Measurements from ENCODE around the gene PROZ. TPM values are rescaled to one million over a fixed set of nuclear protein-coding genes. Genes with fewer than 3 reads are reported as not detected.
"Not testable (repeated sequence)": the region's sequence is repeated elsewhere in the genome, so short reads cannot be mapped to it uniquely, and the experiment has no call there.

The PROZ gene
- 1 to 10 TPM in 2 of 4 donors, under 1 TPM in 2; 0.20 to 2.2 (median 1.1) TPM for polyA plus RNA-seq (ENCODE audit: insufficient read length in 4 of 4)

GRCh38 chr13:113157929-113158747, at the start of gene PROZ:
PROZ (plus strand) TSS chr13:113158648; CDS start chr13:113158661, 13 bp downstream.
- no peak for DNase-seq (ENCODE audit: low read depth in 4 of 4, low spot score in 3 of 4)

DNA sequence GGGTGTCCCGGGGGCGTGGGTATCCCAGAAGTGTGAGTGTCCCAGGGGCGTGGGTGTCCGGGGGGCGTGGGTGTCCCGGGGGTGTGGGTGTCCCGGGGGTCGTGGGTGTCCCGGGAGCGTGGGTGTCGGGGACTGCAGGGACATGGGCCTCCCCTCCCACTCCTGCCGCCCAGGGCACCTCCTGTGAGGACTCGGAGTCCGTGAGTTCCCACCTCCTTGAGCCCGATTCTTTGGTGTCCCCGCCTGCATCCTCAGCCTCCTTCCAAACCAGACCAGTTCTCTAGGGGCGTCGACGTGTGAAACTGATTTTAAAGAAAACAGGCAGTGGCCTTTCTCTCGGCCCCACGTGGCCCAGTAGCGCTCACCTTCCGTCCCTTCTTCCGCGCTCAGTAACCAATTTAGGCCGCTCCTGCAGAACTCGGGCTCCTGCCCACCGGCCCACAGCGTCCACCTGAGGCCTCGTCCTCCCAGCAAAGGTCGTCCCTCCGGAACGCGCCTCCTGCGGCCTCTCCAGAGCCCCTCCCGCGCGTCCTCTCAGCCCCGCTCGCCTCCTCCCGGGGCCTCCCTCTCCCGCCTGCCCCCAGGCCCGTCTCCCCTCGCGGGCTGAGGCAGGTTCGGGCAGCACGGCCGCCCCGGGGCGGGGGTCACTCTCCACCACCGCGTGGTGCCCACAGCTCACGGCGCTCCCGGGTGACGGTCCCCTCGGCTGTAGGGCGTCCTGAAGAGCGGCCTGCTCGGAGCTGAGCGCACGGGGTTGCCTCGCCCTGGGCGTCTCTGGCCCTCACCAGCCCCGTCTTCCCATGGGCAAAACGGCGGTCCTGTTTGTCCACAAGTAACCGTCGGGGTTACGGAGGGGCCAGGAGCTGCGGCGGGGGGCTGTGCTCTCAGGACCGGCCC, 49.0 kb upstream of the PROZ start:
- no peak for DNase-seq (ENCODE audit: low read depth in 4 of 4, low spot score in 3 of 4)

DNA sequence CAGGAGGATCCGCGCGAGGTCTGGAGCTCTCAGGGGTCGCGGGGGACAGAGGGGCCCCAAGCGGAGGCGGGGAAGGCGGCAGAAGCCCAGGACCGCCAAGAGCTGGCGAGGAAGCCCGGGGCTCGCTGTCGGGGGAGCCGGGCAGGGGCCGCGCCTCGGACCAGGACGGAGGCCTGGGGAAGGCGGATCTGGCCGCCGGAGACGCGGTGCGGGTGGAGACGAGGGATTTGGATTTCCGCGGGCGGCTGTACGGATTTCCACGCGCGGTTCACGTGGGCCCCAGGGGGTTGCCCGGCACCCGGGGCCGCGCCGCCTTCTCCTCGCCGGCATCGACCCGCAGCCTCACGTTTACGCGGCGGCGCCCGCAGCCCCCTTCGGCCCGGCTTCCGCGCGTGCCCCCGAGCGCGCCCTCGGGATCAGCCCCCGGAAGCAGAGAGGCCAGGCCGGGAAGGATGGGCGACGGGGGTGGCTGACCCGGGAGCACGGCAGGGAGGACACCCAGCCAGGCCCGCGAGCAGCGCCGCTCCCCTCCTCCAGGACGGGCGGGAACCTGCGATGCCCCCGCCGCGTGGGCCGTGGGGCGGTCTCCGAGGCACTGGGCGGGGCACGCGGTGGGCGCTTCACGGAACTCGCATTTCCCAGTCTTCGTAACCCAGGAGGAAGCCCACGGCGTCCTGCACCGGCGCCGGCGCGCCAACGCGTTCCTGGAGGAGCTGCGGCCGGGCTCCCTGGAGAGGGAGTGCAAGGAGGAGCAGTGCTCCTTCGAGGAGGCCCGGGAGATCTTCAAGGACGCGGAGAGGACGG, 48.2 kb upstream of the PROZ start:
- DNase-seq (ENCODE audit: low read depth in 4 of 4, low spot score in 3 of 4): no peak

DNA sequence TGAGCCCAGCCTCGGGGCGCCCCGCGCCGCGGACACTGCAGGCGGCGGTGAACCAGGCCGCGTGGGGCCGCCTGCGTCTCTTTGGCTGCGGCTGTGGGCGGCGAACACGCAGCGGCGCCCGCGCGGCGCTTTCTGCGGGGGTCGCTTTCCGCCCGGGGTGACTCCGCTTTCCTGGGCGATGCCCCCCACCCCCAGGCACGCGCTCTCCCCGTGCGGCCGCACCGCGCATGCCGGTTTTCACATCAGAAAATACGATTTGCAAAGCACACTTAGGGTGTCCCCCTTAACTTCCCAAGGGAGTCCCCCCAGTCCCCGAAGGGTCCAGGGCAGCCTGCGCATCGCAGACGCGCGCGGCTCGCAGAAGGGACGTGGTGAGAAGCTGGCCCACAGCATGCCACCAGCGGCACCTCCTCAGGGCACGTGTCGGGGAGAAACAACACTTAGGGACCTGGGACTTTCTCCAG, 47.6 kb upstream of the PROZ start:
- no peak for DNase-seq (ENCODE audit: low read depth in 4 of 4, low spot score in 3 of 4)

DNA sequence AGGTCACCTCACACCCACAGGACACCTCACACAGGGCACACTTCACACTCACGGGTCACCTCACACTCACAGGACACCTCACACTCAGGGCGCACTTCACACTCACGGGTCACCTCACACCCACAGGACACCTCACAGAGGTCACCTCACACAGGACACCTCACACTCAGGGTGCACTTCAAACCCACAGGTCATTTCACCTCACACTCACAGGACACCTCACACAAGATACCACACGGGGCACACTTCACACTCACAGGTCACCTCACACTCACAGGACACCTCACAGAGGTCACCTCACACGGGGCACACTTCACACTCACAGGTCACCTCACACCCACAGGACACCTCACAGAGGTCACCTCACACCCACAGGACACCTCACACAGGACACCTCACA, 46.6 kb upstream of the PROZ start:
- DNase-seq (ENCODE audit: low read depth in 4 of 4, low spot score in 3 of 4): not testable (repeated sequence)

DNA sequence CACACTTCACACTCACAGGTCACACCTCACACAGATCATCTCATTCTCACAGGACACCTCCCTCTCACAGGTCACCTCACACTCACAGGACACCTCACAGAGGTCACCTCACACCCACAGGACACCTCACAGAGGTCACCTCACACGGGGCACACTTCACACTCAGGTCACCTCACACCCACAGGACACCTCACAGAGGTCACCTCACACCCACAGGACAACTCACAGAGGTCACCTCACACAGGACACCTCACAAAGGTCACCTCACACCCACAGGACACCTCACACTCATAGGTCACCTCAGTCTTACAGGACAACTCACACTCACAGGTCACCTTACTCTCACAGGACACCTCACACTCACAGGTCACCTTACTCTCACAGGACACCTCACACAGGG, 46.0 kb upstream of the PROZ start:
- DNase-seq (ENCODE audit: low read depth in 4 of 4, low spot score in 3 of 4): not testable (repeated sequence)

DNA sequence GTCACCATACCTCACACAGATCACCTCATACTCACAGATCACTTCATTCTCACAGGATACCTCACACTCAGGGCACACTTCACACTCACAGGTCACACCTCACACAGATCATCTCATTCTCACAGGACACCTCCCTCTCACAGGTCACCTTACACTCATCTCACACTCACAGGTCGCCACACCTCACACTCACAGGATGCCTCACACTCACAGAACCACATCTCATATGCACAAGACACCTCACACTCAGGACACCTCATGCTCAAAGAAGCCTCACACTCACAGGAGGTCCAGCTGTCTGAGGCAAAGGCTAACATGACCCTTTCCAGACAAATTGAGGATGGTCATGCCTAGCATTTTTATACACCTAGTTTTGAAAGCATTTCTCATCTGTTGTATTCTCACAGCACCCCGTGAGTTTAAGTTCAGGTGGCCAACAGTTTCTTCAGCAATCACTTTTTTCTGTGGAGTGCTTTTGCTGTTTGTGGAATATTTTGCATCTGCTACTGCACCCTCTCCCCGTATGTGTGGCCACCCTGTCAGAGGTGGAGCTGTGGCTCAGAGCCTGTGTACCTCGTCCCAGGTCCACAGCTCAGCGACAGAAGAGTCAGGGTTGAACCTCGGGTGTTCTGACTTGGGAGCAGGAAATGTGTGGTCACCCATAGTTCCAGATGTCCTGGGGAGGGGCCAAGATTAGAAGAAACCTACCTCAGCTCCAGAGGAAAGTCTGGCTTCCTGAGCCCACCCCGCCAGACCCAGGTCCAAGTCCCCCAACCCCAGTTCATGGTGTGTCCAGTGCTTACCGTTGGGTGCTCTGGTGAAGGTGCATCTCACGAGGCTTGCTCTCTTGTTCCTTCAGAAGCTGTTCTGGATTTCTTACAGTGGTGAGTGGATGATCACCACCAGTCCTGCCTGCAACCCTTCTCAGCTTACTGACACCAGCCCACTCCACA, 45.3 kb upstream of the PROZ start:
- DNase-seq (ENCODE audit: low read depth in 4 of 4, low spot score in 3 of 4): no peak

DNA sequence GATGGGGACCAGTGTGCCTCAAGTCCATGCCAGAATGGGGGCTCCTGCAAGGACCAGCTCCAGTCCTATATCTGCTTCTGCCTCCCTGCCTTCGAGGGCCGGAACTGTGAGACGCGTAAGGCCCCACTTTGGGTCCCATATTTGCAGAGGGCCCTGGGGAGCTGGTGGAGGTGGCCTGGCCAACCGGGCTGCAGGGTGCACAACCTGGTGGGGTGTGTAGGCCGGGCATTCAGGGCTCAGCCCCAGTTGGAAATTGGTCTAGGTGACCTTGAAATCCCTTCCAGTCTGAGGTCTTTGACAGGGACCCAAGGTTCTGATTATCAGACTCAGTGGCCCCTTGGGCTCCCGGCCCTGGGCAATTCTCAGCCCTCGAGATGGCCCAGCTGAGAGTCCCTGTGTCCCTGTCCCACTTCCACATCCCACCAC, 44.6 kb upstream of the PROZ start:
- no peak for DNase-seq (ENCODE audit: low read depth in 4 of 4, low spot score in 3 of 4)

DNA sequence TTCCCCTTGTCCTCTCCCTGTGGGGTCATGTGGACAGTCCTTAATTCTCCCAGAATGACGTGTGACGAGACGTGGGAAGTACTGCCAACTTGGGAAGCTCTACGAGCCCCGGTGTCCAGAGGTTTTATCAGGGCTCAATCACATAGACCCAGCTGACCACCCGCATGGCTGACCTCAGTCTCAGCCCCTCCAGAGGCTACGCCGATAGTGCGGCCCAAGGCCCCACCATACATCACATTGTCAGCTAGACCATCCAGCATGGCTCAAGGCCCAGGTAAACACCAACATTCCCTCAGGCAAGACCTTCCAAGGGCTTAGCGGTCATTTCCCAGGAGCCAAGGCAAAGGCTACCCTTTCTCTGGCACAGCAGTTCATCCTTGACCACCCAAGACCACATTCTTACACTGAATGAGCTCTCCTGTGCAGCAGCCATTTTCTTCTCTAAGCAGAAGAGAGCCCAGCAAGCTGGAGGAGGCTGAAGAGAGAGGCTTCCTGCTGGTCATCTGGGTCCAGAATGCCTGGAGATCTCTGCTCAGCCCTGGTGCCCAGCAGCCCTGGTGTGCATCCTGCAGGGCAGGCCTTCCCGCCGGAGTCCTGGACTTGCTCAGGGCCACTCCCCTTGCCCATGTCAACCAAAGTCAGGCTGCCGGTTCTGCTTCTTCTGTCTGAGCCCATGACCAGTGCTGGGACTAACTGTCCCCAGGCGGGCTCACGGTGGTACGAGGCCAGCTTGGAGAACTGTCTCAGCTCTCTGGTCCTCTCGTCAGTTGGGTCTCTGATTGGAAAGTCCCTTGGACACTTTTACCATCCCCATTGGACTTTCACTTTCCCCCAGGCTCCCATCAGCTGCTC, 43.7 kb upstream of the PROZ start:
- DNase-seq (ENCODE audit: low read depth in 4 of 4, low spot score in 3 of 4): no peak

- DNase-seq (ENCODE audit: low read depth in 4 of 4, low spot score in 3 of 4): no peak
Measured at GRCh38 chr13:113115363-113116205, 42.9 kb upstream of the PROZ start.

DNA sequence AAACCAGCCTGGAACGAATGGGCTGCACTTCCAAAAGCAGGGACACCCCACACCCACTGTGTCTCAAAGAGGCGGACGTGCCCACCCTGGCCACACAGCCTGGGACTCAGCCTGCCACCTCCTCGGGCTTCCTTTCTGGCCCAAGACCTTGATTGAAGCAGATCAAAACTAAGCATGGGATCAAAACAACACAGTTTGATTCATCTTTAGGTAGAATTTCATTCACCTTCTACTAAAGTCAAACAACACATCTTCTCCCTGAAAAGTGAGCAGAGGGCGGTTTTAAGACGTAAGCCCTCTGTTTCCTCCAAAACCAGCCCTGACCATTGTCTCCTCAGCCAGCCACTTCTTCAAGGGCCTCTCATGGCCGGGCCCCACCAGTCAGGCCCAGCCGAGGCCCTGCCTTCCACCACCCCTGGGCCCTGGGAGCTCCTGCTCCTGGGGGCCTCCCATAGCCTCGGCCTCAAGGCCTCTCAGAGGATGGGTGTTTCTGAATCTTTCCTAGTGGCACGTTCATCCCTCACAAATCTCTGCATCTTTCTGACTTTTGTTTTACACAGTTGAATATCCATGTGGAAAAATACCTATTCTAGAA, 42.1 kb upstream of the PROZ start:
- DNase-seq (ENCODE audit: low read depth in 4 of 4, low spot score in 3 of 4): no peak

DNA sequence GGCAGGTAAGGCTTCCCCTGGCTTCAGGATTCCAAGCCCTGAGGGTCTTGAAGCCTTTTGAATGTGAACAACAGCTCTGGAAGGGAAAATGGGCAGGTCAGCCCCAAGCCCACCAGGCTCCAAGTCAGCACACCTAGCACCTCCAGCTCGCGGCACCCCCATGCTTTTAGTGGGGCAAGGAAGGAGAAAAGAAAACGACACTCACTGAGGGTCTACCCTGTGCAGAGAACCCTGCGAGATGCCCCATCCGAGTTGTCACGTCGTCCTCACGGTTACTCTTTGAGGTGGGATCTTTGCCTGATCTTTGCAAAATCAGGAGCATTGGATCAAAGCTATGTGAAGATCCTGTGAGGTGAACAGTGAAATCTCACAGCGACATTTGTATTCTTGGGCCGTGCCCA, 41.6 kb upstream of the PROZ start:
- DNase-seq (ENCODE audit: low read depth in 4 of 4, low spot score in 3 of 4): no peak

DNA sequence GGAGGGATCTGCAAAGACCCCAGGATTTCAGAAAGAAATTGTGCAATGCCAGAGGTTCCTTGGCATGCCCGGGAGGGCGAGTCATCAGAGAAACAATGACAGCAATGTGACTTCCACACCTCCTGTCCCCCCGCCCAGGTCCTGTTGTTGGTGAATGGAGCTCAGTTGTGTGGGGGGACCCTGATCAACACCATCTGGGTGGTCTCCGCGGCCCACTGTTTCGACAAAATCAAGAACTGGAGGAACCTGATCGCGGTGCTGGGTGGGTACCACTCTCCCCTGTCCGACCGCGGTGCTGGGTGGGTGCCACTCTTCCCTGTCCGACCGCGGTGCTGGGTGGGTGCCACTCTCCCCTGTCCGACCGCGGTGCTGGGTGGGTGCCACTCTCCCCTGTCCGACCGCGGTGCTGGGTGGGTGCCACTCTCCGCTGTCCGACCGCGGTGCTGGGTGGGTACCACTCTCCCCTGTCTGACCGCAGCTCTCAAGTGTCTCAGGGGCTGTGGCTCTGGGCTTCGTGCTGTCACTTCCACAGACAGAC, 41.0 kb upstream of the PROZ start:
- no peak for DNase-seq (ENCODE audit: low read depth in 4 of 4, low spot score in 3 of 4)

DNA sequence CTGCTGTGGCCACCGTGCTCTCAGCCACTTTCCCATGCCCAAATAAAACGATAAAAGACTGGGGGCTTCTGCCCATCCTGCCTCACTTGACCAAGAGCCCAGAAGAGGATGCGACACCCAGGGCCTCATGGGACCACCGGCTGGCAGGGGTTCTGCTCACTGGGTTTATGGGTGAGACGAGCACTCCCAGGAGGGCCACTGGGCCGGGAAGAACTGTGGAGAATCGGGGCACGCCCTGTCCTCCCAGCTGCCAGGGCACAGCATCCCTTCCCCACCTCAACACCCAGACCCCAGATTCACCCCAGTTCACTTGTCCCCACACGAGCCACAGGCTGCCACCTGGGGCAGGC, 40.6 kb upstream of the PROZ start:
- no peak for DNase-seq (ENCODE audit: low read depth in 4 of 4, low spot score in 3 of 4)

DNA sequence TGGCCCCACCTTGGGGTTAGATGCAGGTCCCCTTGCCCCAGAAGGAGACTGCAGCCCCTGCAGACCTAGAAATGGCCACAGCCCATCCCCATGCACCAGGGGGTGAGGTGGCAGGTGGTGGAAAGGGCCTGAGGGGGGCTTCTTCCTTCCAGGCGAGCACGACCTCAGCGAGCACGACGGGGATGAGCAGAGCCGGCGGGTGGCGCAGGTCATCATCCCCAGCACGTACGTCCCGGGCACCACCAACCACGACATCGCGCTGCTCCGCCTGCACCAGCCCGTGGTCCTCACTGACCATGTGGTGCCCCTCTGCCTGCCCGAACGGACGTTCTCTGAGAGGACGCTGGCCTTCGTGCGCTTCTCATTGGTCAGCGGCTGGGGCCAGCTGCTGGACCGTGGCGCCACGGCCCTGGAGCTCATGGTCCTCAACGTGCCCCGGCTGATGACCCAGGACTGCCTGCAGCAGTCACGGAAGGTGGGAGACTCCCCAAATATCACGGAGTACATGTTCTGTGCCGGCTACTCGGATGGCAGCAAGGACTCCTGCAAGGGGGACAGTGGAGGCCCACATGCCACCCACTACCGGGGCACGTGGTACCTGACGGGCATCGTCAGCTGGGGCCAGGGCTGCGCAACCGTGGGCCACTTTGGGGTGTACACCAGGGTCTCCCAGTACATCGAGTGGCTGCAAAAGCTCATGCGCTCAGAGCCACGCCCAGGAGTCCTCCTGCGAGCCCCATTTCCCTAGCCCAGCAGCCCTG, 40.0 kb upstream of the PROZ start:
- DNase-seq (ENCODE audit: low read depth in 4 of 4, low spot score in 3 of 4): no peak

DNA sequence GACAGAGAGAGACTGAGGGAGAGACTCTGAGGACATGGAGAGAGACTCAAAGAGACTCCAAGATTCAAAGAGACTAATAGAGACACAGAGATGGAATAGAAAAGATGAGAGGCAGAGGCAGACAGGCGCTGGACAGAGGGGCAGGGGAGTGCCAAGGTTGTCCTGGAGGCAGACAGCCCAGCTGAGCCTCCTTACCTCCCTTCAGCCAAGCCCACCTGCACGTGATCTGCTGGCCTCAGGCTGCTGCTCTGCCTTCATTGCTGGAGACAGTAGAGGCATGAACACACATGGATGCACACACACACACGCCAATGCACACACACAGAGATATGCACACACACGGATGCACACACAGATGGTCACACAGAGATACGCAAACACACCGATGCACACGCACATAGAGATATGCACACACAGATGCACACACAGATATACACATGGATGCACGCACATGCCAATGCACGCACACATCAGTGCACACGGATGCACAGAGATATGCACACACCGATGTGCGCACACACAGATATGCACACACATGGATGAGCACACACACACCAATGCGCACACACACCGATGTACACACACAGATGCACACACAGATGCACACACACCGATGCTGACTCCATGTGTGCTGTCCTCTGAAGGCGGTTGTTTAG, 39.2 kb upstream of the PROZ start:
- no peak for DNase-seq (ENCODE audit: low read depth in 4 of 4, low spot score in 3 of 4)
